GM18870 (cell line): ENCODE data around the gene ADAM10.
"Not testable (repeated sequence)": the region's sequence is repeated elsewhere in the genome, so short reads cannot be mapped to it uniquely, and the experiment has no call there.

Experiments
- ATAC-seq: cut with Tn5 transposase; IDR thresholded peaks from one replicate; pipeline ENCODE4 v1.9.1; 2021; ENCODE audit warnings: moderate library complexity; ENCODE audit not compliant: unreplicated experiment

Gene ADAM10

GRCh38 chr15:58677426-58677825 is 72.1 kb downstream of the ADAM10 start:
- ATAC-seq = no peak

DNA sequence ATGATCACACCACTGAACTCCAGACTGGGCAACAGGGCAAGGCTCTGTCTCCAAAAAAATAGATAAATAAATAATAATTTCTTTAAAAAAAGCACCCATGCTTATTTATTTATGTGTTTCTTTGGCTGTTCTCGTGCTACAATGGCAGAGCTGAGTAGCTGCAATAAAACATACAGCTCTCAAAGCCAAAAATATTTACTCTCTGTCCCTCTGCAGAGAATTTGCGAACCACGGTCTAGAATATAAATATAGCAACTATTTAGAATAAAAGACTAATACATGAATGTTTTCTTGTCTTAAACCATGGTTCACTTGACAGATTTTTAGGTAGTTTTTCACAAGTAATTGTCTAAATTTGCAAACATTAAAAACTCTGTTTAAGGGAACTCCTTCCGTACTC is 72.7 kb downstream of the ADAM10 start:
- ATAC-seq = no peak

GRCh38 chr15:58671186-58671585 is 78.3 kb downstream of the ADAM10 start:
- ATAC-seq = no peak

DNA sequence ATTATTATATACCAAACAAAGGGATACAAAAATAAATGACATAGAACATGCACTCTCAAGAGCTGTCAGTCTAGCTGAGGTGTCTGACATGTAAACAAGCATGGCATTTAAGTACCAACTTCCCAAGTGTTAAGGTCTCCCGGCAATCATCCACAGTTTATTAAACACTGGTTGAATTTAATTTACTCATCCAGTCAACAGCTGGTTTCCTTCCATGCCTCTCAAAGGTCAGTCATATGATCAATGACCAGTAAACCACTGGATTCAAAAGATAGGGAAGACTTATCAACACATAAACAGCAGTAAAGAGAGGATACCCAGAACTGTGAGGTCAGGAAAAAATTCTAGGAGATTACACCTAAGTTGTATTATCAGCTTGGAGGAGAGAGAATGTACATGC is 80.4 kb downstream of the ADAM10 start:
- ATAC-seq = no peak

DNA sequence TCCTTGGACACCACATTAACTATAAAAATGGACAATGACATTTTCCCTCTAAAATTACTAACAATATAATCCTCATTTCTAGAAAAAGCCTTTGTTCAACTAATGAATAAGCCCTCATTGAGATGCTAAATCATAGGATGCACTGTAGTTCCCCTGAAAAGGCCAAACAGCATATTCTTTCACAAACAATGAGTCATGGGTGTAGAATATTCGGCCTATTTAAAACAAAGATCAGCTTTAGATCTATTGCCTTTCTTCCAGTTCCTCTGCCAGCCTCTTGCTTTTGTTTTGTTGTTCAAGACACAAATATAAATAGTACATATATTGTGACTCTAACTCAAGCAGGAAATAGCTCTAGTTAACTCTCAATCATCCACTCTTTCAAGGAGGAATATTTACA is 82.5 kb downstream of the ADAM10 start:
- ATAC-seq = no peak

DNA sequence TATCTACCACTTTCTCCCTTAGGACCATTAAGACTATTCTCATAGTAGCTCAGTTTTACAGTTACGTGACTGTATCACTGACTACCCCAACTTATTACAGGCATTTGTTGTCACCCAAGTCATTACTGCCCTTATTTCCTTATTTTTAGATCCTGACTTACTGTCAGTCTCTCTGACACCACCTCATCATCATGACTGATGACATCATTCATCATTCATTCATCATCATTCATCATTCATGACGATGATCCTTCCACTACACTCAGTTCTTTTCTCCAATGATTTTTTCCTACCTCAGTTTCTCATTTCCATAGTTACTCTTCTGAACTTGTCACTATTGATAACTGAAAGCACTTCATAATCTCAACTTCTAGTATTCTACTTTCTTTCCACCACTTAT is 83.8 kb downstream of the ADAM10 start:
- ATAC-seq = no peak

DNA sequence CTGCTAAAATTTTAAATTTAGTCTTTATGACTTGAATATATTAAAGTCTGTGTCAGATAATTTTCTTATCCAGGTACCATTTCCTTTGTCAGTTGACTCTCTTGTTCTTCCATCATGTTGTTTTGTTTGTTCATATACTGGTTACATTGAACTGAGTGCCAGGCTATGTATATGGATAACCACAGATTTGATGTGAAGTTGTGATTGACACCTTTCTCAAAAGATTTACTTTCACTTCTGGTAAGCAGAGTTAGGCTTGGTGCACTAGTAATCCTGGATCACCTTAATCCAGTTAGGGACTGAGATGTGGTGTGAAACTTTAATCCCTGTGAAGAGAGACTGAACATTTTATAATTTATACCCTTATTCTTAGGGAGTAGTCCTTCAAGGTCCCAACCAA is 99.4 kb downstream of the ADAM10 start:
- no peak for ATAC-seq

DNA sequence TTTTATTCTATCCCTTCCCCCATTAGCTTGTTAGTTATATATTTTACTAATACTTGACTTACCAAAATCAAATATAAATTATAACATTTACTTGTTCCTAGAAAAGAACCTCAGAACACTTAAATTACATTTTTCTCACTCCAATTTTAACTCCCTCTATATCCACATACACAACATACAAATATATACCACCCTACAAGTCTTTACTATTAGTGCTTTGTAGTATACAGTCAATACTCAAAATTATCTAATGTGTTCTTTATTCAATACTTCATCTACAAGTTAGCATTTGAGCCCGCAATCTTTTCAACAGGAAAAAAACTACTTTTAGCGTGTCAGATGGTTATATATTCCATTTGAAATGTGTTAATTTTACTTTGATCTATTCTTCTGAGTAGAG is 100.3 kb downstream of the ADAM10 start:
- ATAC-seq = no peak

- ATAC-seq = no peak
Measured at GRCh38 chr15:58643996-58644395, 105.5 kb downstream of the ADAM10 start.

- ATAC-seq = no peak
Measured at GRCh38 chr15:58641660-58642059, 107.8 kb downstream of the ADAM10 start.

DNA sequence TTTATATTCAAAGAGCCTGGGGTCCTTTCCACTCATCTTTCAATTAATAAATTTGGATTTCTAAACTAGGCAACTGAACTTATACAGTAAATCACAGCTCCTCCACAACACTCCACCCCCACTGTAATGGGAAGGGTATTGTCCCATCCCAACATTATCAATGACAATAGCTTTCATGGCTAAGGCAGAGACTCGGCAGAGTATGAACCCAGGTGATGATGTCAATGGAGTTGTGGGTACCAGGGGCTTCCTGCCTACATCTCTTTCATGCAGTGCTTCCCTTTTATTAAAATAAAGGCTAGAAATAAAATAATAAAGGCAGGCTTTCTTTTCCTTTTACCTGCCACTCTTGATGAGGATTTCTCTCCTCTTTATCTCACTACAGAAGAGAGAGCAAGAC is 109.5 kb downstream of the ADAM10 start:
- ATAC-seq = no peak

GRCh38 chr15:58639002-58639756 is 110.3 kb downstream of the ADAM10 start:
- ATAC-seq = no peak

- ATAC-seq = no peak
Measured at GRCh38 chr15:58632789-58633188, 116.7 kb downstream of the ADAM10 start.

- ATAC-seq = no peak
Measured at GRCh38 chr15:58631319-58631718, 118.2 kb downstream of the ADAM10 start.

DNA sequence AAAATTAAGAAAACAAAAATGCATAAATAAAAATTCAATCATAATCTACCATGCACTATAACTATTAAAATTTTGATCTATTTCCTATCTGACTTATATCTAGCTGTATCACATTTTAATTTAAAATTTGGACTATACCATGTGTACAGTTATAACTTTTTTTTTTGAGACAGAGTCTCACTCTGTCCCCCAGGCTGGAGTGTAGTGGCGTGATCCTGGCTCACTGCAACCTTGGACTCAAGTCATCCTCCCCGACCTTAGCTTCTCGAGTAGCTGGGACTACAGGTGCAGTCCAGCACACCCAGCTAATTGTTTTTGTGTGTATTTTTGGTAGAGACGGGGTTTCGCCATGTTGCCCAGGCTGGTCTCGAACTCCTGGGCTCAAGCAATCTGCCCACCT is 119.9 kb downstream of the ADAM10 start:
- no peak for ATAC-seq

GRCh38 chr15:58628206-58628947 is 121.1 kb downstream of the ADAM10 start:
- ATAC-seq = no peak

DNA sequence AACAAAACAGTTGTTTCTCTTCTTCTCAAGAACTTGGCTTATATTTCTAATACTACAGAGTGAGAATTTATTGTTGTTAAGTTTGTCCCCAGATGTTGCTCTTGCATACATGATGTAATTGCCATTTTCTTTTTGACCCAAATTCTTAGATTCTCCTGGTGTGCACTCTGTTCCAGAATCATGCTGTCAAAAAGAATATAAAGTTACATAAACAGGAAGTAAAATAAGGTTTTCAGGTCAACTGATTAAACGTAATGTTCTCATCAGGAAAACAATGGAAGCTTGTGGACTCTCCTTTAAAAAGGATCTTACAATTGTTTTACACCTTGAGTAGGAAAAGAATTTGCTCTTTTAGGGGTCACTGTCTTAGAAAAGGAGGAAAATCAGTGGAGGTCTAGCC is 121.8 kb downstream of the ADAM10 start:
- no peak for ATAC-seq

- no peak for ATAC-seq
Measured at GRCh38 chr15:58627046-58627445, 122.5 kb downstream of the ADAM10 start.

- no peak for ATAC-seq
Measured at GRCh38 chr15:58626378-58626777, 123.1 kb downstream of the ADAM10 start.

DNA sequence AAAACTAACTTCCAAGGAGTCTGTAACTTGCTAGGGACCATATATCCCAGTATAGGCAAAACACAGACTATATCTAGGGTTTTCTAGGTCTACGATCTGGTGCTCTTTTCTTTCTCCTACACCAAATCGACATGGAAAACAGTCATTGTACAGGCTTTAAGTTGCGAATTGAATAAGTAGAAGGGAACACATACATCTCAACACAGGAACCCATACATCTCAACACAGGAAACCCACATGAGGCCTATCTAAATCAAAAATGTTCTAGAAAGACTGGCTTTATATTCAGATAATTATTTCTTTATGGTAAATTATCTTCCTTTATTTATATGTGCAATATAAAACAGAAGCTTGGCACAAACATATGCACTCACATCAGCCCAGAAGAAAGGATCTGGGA is 126.6 kb downstream of the ADAM10 start:
- no peak for ATAC-seq

DNA sequence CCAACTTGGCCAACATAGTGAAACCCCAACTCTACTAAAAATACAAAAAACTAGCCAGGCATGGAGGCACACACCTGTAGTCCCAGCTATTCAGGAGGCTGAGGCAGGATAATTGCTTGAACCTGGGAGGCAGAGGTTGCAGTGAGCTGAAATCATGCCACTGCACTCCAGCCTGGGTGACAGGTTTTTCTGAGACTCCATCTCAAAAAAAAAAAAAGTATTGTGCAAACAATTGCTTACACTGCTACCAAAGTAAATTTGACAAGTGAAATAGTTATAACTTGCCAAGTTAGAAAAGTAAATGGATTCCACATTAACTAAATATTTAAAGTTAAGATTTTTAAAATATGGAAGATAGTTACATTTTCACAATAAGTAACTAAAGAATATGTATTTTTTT is 129.2 kb downstream of the ADAM10 start:
- ATAC-seq = not testable (repeated sequence)

DNA sequence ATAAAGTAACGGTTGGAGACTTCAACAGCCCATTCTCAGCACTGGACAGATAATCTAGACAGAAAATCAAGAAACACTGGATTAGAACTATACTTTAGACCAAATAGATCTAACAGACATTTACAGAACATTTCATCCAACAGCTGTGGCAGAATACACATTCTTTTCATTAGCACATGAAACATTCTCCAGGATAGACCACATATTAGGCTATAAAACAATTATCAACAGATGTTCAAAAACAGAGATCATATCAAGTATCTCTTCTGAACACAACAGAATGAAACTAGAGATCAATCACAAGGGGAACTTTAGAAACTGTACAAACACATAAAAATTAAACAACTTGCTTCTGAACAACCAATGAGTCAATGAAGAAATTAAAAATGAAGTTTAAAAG is 133.3 kb downstream of the ADAM10 start:
- ATAC-seq = no peak
